NCI-H2081 (cell line): ENCODE data around the gene ZDHHC24.

Source experiments
- DNase-seq, 2 experiments: peaks; one replicate each; lab custom pipeline; 2025; lab: John Stamatoyannopoulos, UW

The ZDHHC24 gene

DNA sequence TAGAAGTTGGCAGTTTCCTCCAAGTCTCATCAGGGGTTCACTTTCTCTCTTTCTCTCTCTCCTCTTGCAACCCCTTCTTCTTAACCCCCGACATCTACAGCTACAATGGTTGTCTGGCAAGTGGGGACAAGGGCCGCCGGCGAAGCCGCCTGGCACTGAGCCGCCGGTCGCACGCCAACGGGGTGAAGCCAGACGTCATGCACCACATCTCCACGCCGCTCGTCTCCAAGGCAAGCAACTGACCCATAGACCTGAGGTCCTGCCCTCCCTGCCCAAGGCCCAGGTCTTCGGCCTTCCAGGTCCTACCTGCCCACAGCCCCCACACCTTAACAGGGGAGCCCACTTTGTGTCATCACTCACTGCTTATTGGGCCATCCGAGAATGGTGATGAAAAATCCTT lies 74.7 kb downstream of the ZDHHC24 start:
- DNase-seq = no peak
